Endothelial cell (in vitro differentiated cells): ENCODE data around the gene PIF1. TPM values are rescaled to one million over a fixed set of nuclear protein-coding genes. Genes with fewer than 3 reads are reported as not detected.

Source experiments
- DNase-seq: peaks from one replicate; pipeline ENCODE4 v3.0.0; 2021; ENCODE audit warnings: low spot score
- H3K27ac Mint-ChIP-seq: one replicate; pipeline ENCODE4 v1.8.0; 2021; ENCODE audit warnings: mixed read lengths, inconsistent platforms; ENCODE audit not compliant: unreplicated experiment
- H3K27me3 Mint-ChIP-seq: one replicate; pipeline ENCODE4 v1.8.0; 2021; ENCODE audit warnings: mild to moderate bottlenecking, moderate library complexity, mixed read lengths, inconsistent platforms; ENCODE audit not compliant: unreplicated experiment
- H3K36me3 Mint-ChIP-seq: one replicate; pipeline ENCODE4 v1.8.0; 2021; ENCODE audit warnings: mild to moderate bottlenecking, low read depth, mixed read lengths, inconsistent platforms; ENCODE audit not compliant: unreplicated experiment
- H3K4me1 Mint-ChIP-seq: one replicate; pipeline ENCODE4 v1.8.0; 2021; ENCODE audit warnings: mild to moderate bottlenecking, mixed read lengths, inconsistent platforms; ENCODE audit not compliant: unreplicated experiment
- H3K4me3 Mint-ChIP-seq: one replicate; pipeline ENCODE4 v1.8.0; 2021; ENCODE audit warnings: mild to moderate bottlenecking, mixed read lengths, inconsistent platforms; ENCODE audit not compliant: unreplicated experiment
- H3K9me3 Mint-ChIP-seq: one replicate; pipeline ENCODE4 v1.8.0; 2021; ENCODE audit warnings: mixed read lengths, inconsistent platforms; ENCODE audit not compliant: unreplicated experiment
- CTCF ChIP-seq: fragments of 200-600 bp; sonication (generic); IDR thresholded peaks from one replicate; pipeline ENCODE4 v1.5.0; 2021; ENCODE audit warnings: antibody characterized with exemption; ENCODE audit not compliant: unreplicated experiment
- total RNA-seq: library from RNA; stranded (reverse); fragmentation: NEBNext Ultra II Directional; extraction: Animal tissue kit (Norgen Biotek cat#: 25700); gene quantifications from one replicate; pipeline ENCODE4 v1.2.1, GENCODE V29; 2021; ENCODE audit not compliant: unreplicated experiment

The PIF1 gene
- total RNA-seq, 1 donor from 2014 or later, result 4.8 TPM

- Mint-ChIP-seq H3K36me3 (peaks cover 2% of the 10 kb centered on the region), H3K9me3 (no peaks in the 10 kb centered on the region), H3K4me3 (peak overlapping the region; percentile 93), H3K4me1 (peaks cover 18% of the 10 kb centered on the region), H3K27me3 (peaks cover 15% of the 10 kb centered on the region), H3K27ac (no peak overlapping the region)
- no peak for DNase-seq
- TF ChIP-seq CTCF, result no peak
These were observed 49.1 kb downstream of the PIF1 start for GRCh38 chr15:64776402-64776786.

DNA sequence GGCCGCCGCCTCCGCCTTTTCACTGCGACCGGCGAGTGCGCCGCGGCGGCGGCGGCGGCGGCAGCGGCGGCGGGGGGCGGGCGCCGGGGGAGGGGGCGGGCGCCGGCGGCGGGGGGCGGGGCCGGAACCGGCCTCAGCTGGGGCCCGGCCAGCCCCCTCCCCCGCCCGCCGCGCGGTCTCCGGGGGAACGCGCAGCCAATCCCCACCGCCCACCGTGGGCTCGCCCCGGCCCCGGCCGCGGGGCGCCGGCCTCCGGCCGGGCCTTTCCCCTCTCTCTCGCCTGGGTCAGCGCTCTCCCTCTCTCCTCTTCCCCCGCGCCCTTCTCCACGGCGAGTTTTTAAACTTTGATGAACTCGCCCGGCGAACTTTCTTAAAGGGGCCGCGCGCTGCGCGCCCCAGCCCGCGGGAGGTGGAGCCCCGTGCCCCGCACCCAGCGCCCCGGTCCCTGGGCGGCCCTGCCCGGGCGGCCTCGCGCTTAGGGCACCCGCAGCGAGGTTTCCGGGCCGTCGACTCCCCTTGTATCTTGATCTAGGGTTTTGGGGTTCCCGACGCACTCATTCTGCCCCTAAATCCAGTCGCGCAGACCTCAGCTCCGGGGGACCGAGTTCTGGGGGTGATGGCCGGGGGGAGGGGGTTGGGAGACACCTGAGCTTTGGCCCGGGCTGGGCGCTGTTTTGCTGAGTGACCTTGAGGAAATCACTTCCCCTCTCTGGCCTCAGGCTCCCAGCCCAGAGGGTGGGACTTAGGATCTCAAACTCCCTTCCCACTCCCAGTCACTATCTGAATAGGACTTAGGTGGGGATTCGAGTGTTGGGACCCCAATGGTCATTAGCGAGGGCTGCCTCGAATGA is 49.7 kb downstream of the PIF1 start, which contains the start of gene RBPMS2:
Gene RBPMS2, minus strand, starts transcription at position 39 of the 851 bp plus-strand sequence. CDS start 270 bp downstream, outside the sequence.
- H3K4me1 Mint-ChIP-seq, result peaks cover 18% of the 10 kb centered on the region

DNA sequence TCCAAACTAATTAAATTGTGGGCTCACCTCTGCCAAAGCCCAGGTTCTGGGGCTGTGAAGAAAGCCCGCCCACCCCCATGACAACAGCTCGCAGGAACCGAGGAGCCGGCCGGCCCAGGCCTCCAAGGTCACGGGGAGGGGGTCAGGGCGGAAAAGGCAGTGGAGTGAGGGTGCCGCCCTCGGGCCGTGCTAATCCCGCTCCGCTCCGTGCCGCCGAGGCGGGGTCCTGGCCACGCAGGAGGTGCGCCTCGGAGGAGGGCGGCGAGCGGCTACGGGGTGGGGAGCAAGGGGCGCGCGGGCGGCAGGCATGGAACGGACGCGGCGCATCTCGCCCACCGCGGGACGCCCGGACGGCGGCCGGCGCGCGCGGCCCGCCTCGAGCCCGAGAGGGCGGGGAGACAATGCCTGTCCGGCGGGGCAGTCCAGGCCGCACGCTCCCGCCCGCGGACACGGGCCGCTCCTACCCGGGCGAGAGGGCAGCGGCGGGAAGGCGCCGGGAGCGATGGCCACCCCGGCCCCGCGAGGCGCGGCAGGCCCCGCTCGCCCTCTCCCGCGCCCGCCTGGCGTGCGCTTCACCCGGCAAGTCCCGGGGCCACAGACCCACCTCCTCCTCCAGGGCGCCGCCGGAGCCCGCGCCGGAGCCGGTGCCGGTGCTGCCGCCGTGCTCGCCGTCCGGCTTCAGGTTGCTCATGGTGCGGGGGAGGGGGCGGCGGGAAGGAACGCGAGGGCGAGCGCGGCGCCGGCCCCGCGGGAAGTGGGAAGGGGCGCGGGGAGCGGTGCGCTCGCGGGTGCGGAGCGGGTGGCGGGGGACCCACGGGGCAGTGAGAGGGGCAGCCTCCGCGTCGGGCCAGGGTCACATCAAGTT is 50.6 kb downstream of the PIF1 start:
- DNase-seq, result peak; percentile 41
- peaks cover 12% of the 10 kb centered on the region for H3K27me3 Mint-ChIP-seq
- H3K36me3 Mint-ChIP-seq, result no peaks in the 10 kb centered on the region
- peak overlapping the region; percentile 77 for H3K27ac Mint-ChIP-seq
- H3K4me1 Mint-ChIP-seq, result peaks cover 18% of the 10 kb centered on the region
- peak overlapping the region; percentile 91 for H3K4me3 Mint-ChIP-seq
- H3K9me3 Mint-ChIP-seq, result no peaks in the 10 kb centered on the region
- TF ChIP-seq CTCF, result no peak

More for the DNA sequence above, 49.7 kb downstream of the PIF1 start, which contains the start of gene RBPMS2:
- peaks cover 12% of the 10 kb centered on the region for H3K27me3 Mint-ChIP-seq
- no peak for TF ChIP-seq CTCF
- H3K9me3 Mint-ChIP-seq, result no peaks in the 10 kb centered on the region
- no peaks in the 10 kb centered on the region for H3K36me3 Mint-ChIP-seq
- H3K4me3 Mint-ChIP-seq, result peak within 1 kb of the TSS; percentile 93
- peak; percentile 26 for DNase-seq
- H3K27ac Mint-ChIP-seq, result peak within 1 kb of the TSS; percentile 77

DNA sequence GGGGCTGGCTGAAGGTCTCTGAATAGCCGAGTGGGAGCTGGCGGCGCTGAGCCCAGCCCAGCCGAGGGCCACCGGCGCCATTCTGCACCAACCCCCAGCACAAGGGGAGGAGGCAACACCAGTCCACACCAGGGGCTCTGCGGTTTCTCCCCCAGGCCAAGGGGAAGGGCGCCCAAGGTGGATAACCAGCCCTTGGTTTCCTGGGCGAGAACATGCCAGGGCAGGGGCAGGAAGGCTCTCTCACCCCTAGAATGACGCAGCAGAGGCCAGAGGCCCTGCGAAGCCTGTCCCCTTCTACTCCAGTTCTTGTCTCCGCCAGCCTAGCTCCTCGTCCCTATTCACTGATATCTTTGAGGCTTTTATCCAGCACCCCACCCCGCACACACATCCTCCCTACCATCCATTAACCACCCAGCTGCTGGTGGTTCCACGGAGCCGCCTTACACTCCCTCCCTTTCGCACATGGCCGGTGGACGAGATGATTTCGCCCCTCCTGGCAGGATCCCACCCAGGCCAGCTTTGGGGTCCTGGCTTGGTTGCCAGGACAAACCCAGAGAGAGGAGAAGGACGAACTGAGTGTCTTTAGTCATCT is 51.3 kb downstream of the PIF1 start:
- Mint-ChIP-seq H3K4me1 (peaks cover 18% of the 10 kb centered on the region), H3K9me3 (no peaks in the 10 kb centered on the region), H3K27me3 (peaks cover 12% of the 10 kb centered on the region), H3K27ac (peak overlapping the region; percentile 77), H3K36me3 (no peaks in the 10 kb centered on the region), H3K4me3 (peak overlapping the region; percentile 91)
- no peak for TF ChIP-seq CTCF
- DNase-seq, result no peak
